GM23338 (cell line): Measurements from ENCODE around the gene CARF. TPM values are rescaled to one million over a fixed set of nuclear protein-coding genes. Genes with fewer than 3 reads are reported as not detected.
A peak's percentile ranks its signal among the peaks of the same experiment; 100 is the strongest.

Experiments used
- ATAC-seq: fragments of 200-7000 bp; cut with Tn5 transposase; 3 replicates; pipeline ENCODE4 v1.9.1; 2020
- DNase-seq: peaks from one replicate; pipeline ENCODE4 v3.0.0-alpha.2; 2015; ENCODE audit warnings: low spot score
- H2AFZ ChIP-seq: fragments of 200-600 bp; sonication (generic); 2 replicates; pipeline ENCODE4 v1.8.0; 2016; ENCODE audit warnings: antibody characterized with exemption, mild to moderate bottlenecking, moderate library complexity
- H3F3A ChIP-seq: fragments of 200-600 bp; sonication (generic); replicated peaks from 2 replicates; pipeline ENCODE4 v1.8.0; 2017; ENCODE audit warnings: antibody characterized with exemption, mixed run types, low read depth
- H3K27ac ChIP-seq: fragments of 200-600 bp; sonication (generic); 2 replicates; pipeline ENCODE4 v1.6.1; 2016; ENCODE audit warnings: low read depth
- H3K27me3 ChIP-seq: fragments of 200-600 bp; sonication (generic); 2 replicates; pipeline ENCODE4 v1.8.0; 2016; ENCODE audit warnings: mild to moderate bottlenecking, mixed run types, moderate library complexity; ENCODE audit not compliant: insufficient read depth
- H3K36me3 ChIP-seq: fragments of 200-600 bp; sonication (generic); 2 replicates; pipeline ENCODE4 v1.8.0; 2016; ENCODE audit warnings: mild to moderate bottlenecking; ENCODE audit not compliant: insufficient read depth
- H3K4me1 ChIP-seq: fragments of 200-600 bp; sonication (generic); 2 replicates; pipeline ENCODE4 v1.8.0; 2016; ENCODE audit warnings: mild to moderate bottlenecking, moderate library complexity; ENCODE audit not compliant: insufficient read depth
- H3K4me2 ChIP-seq: fragments of 200-600 bp; sonication (generic); 2 replicates; pipeline ENCODE4 v1.7.1; 2017; ENCODE audit warnings: mixed run types
- H3K4me3 ChIP-seq: fragments of 200-600 bp; sonication (generic); 2 replicates; pipeline ENCODE4 v1.6.1; 2016; ENCODE audit warnings: mixed run types
- H3K79me2 ChIP-seq: fragments of 200-600 bp; sonication (generic); replicated peaks from 2 replicates; pipeline ENCODE4 v1.8.0; 2017; ENCODE audit warnings: mild to moderate bottlenecking; ENCODE audit not compliant: insufficient read depth
- H3K9me2 ChIP-seq: fragments of 200-600 bp; sonication (generic); 2 replicates; pipeline ENCODE4 v1.8.0; 2017; ENCODE audit not compliant: insufficient read depth
- H4K20me1 ChIP-seq: fragments of 200-600 bp; sonication (generic); replicated peaks from 2 replicates; pipeline ENCODE4 v1.8.0; 2017; ENCODE audit warnings: mild to moderate bottlenecking; ENCODE audit not compliant: insufficient read depth
- H3K27ac Mint-ChIP-seq: 2 replicates; pipeline ENCODE4 v1.8.0; 2020; ENCODE audit warnings: inconsistent platforms, mild to moderate bottlenecking, moderate library complexity, mixed read lengths
- H3K27me3 Mint-ChIP-seq: 3 replicates; pipeline ENCODE4 v1.8.0; 2022; ENCODE audit warnings: low read depth, mild to moderate bottlenecking, moderate library complexity, mixed read lengths, inconsistent platforms; ENCODE audit not compliant: insufficient read depth, poor library complexity
- H3K36me3 Mint-ChIP-seq: 3 replicates; pipeline ENCODE4 v1.8.0; 2021; ENCODE audit warnings: low read depth, mild to moderate bottlenecking, inconsistent platforms, moderate library complexity, mixed read lengths
- H3K4me1 Mint-ChIP-seq: 3 replicates; pipeline ENCODE4 v1.8.0; 2020; ENCODE audit warnings: mild to moderate bottlenecking, inconsistent platforms, mixed read lengths
- H3K4me3 Mint-ChIP-seq: 3 replicates; pipeline ENCODE4 v1.8.0; 2021; ENCODE audit warnings: moderate library complexity, mild to moderate bottlenecking, inconsistent platforms, mixed read lengths
- H3K9me3 Mint-ChIP-seq: 3 replicates; pipeline ENCODE4 v1.8.0; 2020; ENCODE audit warnings: moderate library complexity, mild to moderate bottlenecking, inconsistent platforms, mixed read lengths
- CREB1 ChIP-seq: fragments of 250-450 bp; sonication (Bioruptor Pico); IDR thresholded peaks from 2 replicates; pipeline ENCODE4 v1.5.0; 2020; ENCODE audit warnings: low read depth, mild to moderate bottlenecking, moderate library complexity
- EZH2phosphoT487 ChIP-seq: fragments of 200-600 bp; sonication (generic); IDR thresholded peaks from one replicate; pipeline ENCODE4 v1.8.1; 2018; ENCODE audit warnings: antibody characterized with exemption; ENCODE audit not compliant: unreplicated experiment
- JUNB ChIP-seq: IDR thresholded peaks from one replicate; pipeline ENCODE4 v1.6.1; 2016; ENCODE audit warnings: antibody characterized with exemption; ENCODE audit not compliant: unreplicated experiment
- NANOG ChIP-seq: IDR thresholded peaks from 2 replicates; pipeline ENCODE4 v1.6.1; 2016; ENCODE audit warnings: antibody characterized with exemption, borderline replicate concordance
- POLR2AphosphoS5 ChIP-seq: IDR thresholded peaks from 2 replicates; pipeline ENCODE4 v1.6.1; 2016; ENCODE audit warnings: antibody characterized with exemption, low read depth
- STAT1 ChIP-seq: IDR thresholded peaks from one replicate; pipeline ENCODE4 v1.6.1; 2016; ENCODE audit warnings: antibody characterized with exemption; ENCODE audit not compliant: unreplicated experiment
- ZNF331 ChIP-seq: fragments of 250-450 bp; sonication (Bioruptor Pico); IDR thresholded peaks from 2 replicates; pipeline ENCODE4 v1.5.0; 2020; ENCODE audit warnings: low read depth, mild to moderate bottlenecking, moderate library complexity
- long read RNA-seq: library from polyadenylated mRNA; unstranded; transcript quantifications from one replicate; pipeline ENCODE4 v2.0.0, GENCODE V29; 2020; ENCODE audit not compliant: unreplicated experiment
- polyA plus RNA-seq: library from polyadenylated mRNA; unstranded; fragments of >200 nt; fragmentation: Nextera tagmentation; extraction: Ambion mirVana; gene quantifications from 2 replicates; pipeline ENCODE4 v1.2.1, GENCODE V29; 2016
- total RNA-seq: library from RNA; depleted of rRNA; stranded (reverse); fragments of >200 nt; shearing (Covaris generic); gene quantifications from 2 replicates; pipeline ENCODE4 v1.2.3, GENCODE V29; 2014; rRNA removed
- TF ChIP-seq, protein P1 (sequence below): IDR thresholded peaks from 2 replicates; pipeline ENCODE4 v1.6.1; 2016; ENCODE audit warnings: antibody characterized with exemption
- TF ChIP-seq, protein P2 (sequence below): IDR thresholded peaks from one replicate; pipeline ENCODE4 v1.6.1; 2018; ENCODE audit warnings: antibody characterized with exemption; ENCODE audit not compliant: unreplicated experiment

Gene CARF
- total RNA-seq: 1.6 and 3.3 TPM in 2 replicates
- 1.1 and 1.7 TPM in 2 replicates for polyA plus RNA-seq
- long read RNA-seq, partial matches to known transcripts: 0 of 1 reads
- long read RNA-seq, other reads (novel, unspliced or antisense): 1 of 1 reads

- TF ChIP-seq, protein P1, sequence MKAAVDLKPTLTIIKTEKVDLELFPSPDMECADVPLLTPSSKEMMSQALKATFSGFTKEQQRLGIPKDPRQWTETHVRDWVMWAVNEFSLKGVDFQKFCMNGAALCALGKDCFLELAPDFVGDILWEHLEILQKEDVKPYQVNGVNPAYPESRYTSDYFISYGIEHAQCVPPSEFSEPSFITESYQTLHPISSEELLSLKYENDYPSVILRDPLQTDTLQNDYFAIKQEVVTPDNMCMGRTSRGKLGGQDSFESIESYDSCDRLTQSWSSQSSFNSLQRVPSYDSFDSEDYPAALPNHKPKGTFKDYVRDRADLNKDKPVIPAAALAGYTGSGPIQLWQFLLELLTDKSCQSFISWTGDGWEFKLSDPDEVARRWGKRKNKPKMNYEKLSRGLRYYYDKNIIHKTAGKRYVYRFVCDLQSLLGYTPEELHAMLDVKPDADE: peak; percentile 84
- TF ChIP-seq JUNB (no peak), ZNF331 (CRISPR knock-in tag) (no peak), POLR2AphosphoS5 (peak; percentile 93), STAT1 (no peak), CREB1 (no peak), NANOG (no peak), EZH2phosphoT487 (no peak)
- TF ChIP-seq, protein P2, sequence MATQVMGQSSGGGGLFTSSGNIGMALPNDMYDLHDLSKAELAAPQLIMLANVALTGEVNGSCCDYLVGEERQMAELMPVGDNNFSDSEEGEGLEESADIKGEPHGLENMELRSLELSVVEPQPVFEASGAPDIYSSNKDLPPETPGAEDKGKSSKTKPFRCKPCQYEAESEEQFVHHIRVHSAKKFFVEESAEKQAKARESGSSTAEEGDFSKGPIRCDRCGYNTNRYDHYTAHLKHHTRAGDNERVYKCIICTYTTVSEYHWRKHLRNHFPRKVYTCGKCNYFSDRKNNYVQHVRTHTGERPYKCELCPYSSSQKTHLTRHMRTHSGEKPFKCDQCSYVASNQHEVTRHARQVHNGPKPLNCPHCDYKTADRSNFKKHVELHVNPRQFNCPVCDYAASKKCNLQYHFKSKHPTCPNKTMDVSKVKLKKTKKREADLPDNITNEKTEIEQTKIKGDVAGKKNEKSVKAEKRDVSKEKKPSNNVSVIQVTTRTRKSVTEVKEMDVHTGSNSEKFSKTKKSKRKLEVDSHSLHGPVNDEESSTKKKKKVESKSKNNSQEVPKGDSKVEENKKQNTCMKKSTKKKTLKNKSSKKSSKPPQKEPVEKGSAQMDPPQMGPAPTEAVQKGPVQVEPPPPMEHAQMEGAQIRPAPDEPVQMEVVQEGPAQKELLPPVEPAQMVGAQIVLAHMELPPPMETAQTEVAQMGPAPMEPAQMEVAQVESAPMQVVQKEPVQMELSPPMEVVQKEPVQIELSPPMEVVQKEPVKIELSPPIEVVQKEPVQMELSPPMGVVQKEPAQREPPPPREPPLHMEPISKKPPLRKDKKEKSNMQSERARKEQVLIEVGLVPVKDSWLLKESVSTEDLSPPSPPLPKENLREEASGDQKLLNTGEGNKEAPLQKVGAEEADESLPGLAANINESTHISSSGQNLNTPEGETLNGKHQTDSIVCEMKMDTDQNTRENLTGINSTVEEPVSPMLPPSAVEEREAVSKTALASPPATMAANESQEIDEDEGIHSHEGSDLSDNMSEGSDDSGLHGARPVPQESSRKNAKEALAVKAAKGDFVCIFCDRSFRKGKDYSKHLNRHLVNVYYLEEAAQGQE: no peak
- Histone ChIP-seq H3K27ac (peak within 1 kb of the TSS; percentile 93), H3K27me3 (no peaks in the 10 kb centered on the region), H3K79me2 (peaks cover 47% of the 10 kb centered on the region), H3K4me3 (peak within 1 kb of the TSS; percentile 78), H3K9me2 (no peaks in the 10 kb centered on the region), H2AFZ (peak within 1 kb of the TSS; percentile 85), H3K4me1 (no peaks in the 10 kb centered on the region), H3K36me3 (peaks cover 3% of the 10 kb centered on the region; the same call in 1 of the 2 replicates), H4K20me1 (peaks cover 15% of the 10 kb centered on the region; the same call in 1 of the 2 replicates), H3K4me2 (peak within 1 kb of the TSS; percentile 93), H3F3A (no peaks in the 10 kb centered on the region)
- Mint-ChIP-seq H3K4me3 (peak within 1 kb of the TSS; percentile 100), H3K27ac (peak within 1 kb of the TSS; percentile 99), H3K27me3 (no peaks in the 10 kb centered on the region), H3K9me3 (peaks cover 3% of the 10 kb centered on the region; the same call in 1 of the 3 replicates), H3K36me3 (peaks cover 27% of the 10 kb centered on the region), H3K4me1 (peaks cover 5% of the 10 kb centered on the region; the same call in 2 of the 3 replicates)
- DNase-seq (peak; percentile 97), ATAC-seq (peak; percentile 88)
Observed at GRCh38 chr2:202911512-202912341, at the start of gene CARF, which contains the start of gene WDR12. Gene CARF, plus strand, starts transcription at chr2:202912275. Its CDS starts 29,628 bp downstream, at chr2:202941903. Gene WDR12, minus strand, starts transcription at chr2:202911673. Its CDS starts 197 bp downstream, at chr2:202911476.
